Astrocyte (in vitro differentiated cells and primary cell): ENCODE measurements around the gene FSIP1.

ENCODE experiments used
- EZH2 ChIP-seq: IDR thresholded peaks from 2 replicates; pipeline ENCODE4 v1.6.1; 2012; ENCODE audit warnings: mild to moderate bottlenecking, low read length, inconsistent platforms; ENCODE audit not compliant: insufficient read depth
- TF ChIP-seq, protein P1 (sequence below): IDR thresholded peaks from 2 replicates; pipeline ENCODE4 v1.5.1; 2011; ENCODE audit warnings: low read depth, mild to moderate bottlenecking, inconsistent platforms, low read length, moderate library complexity; ENCODE audit not compliant: insufficient read depth

DNA sequence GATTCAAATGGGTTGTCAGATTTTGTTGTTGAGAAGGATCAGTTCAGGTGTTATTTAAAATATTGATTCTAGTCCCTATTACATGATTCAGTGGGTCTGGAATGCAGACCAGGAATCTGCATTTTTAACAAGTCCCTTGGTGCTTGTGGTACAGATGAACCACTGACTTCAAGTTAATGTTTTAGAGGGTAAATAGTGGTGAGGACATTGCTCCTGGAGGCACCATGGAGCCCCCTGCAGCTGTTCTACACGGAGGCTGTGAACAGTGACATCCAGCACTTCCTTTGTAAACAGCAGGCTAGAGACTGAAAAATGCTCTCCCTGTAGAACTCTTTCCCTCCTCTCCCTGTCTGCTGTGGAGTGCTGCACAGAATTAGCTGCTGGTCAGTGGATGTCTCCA lies 4.8 kb upstream of the FSIP1 start:
- TF ChIP-seq, protein P1, sequence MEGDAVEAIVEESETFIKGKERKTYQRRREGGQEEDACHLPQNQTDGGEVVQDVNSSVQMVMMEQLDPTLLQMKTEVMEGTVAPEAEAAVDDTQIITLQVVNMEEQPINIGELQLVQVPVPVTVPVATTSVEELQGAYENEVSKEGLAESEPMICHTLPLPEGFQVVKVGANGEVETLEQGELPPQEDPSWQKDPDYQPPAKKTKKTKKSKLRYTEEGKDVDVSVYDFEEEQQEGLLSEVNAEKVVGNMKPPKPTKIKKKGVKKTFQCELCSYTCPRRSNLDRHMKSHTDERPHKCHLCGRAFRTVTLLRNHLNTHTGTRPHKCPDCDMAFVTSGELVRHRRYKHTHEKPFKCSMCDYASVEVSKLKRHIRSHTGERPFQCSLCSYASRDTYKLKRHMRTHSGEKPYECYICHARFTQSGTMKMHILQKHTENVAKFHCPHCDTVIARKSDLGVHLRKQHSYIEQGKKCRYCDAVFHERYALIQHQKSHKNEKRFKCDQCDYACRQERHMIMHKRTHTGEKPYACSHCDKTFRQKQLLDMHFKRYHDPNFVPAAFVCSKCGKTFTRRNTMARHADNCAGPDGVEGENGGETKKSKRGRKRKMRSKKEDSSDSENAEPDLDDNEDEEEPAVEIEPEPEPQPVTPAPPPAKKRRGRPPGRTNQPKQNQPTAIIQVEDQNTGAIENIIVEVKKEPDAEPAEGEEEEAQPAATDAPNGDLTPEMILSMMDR = no peak
- no peak for TF ChIP-seq EZH2
